Middle frontal gyrus (tissue), 1 donor: ENCODE data around the gene LRRC10.
"Not testable (repeated sequence)": the region's sequence is repeated elsewhere in the genome, so short reads cannot be mapped to it uniquely, and the experiment has no call there.

Experiments used
- DNase-seq: peaks from one replicate; pipeline ENCODE4 v3.0.0-alpha.2; 2015; ENCODE audit warnings: low spot score; ENCODE audit errors: extremely low spot score

The LRRC10 gene

GRCh38 chr12:69619050-69619449, 8.3 kb upstream of the LRRC10 start:
- DNase-seq = no peak

GRCh38 chr12:69616025-69616424, 5.3 kb upstream of the LRRC10 start:
- DNase-seq = no peak

GRCh38 chr12:69613351-69613750, 2.6 kb upstream of the LRRC10 start:
- DNase-seq = no peak

GRCh38 chr12:69610126-69610525, 581 bp downstream of the LRRC10 start:
- no peak for DNase-seq

- no peak for DNase-seq
Observed at GRCh38 chr12:69608114-69608513, 2.6 kb downstream of the LRRC10 start.

GRCh38 chr12:69604275-69604674, 6.4 kb downstream of the LRRC10 start:
- DNase-seq = not testable (repeated sequence)

GRCh38 chr12:69603556-69603955, 7.2 kb downstream of the LRRC10 start:
- DNase-seq = not testable (repeated sequence)

- no peak for DNase-seq
Observed at GRCh38 chr12:69602954-69603353, 7.8 kb downstream of the LRRC10 start.

GRCh38 chr12:69601962-69602685, 8.6 kb downstream of the LRRC10 start:
- no peak for DNase-seq

- no peak for DNase-seq
Observed at GRCh38 chr12:69600804-69601203, 9.9 kb downstream of the LRRC10 start.

- no peak for DNase-seq
Observed at GRCh38 chr12:69598174-69598753, 12.4 kb downstream of the LRRC10 start.

- DNase-seq = no peak
Observed at GRCh38 chr12:69595689-69596088, 15.0 kb downstream of the LRRC10 start.

GRCh38 chr12:69589082-69589481, 21.6 kb downstream of the LRRC10 start:
- no peak for DNase-seq

- no peak for DNase-seq
Observed at GRCh38 chr12:69588527-69588926, 22.2 kb downstream of the LRRC10 start.

GRCh38 chr12:69585189-69586062, 25.3 kb downstream of the LRRC10 start, which contains the start of gene CCT2:
CCT2 (plus strand) TSS chr12:69585459; CDS start chr12:69585522, 63 bp downstream.
- DNase-seq = peak; percentile 97

GRCh38 chr12:69583203-69583602, 27.5 kb downstream of the LRRC10 start:
- no peak for DNase-seq

GRCh38 chr12:69580074-69580473, 30.6 kb downstream of the LRRC10 start:
- DNase-seq = no peak

GRCh38 chr12:69579029-69579428, 31.7 kb downstream of the LRRC10 start:
- DNase-seq = no peak

- no peak for DNase-seq
Observed at GRCh38 chr12:69578283-69578682, 32.4 kb downstream of the LRRC10 start.

- DNase-seq = no peak
Observed at GRCh38 chr12:69575346-69575745, 35.4 kb downstream of the LRRC10 start.

- peak; percentile 29 for DNase-seq
Observed at GRCh38 chr12:69570545-69571399, 39.9 kb downstream of the LRRC10 start.
